NCI-H748 treated with DMSO at 0.1 percent for 48 hours (cell line): ENCODE results near the gene PDE6D.
"Not testable (repeated sequence)": the region's sequence is repeated elsewhere in the genome, so short reads cannot be mapped to it uniquely, and the experiment has no call there.

Experiments
- DNase-seq: peaks from one replicate; lab custom pipeline; 2025; lab: John Stamatoyannopoulos, UW

The PDE6D gene

DNA sequence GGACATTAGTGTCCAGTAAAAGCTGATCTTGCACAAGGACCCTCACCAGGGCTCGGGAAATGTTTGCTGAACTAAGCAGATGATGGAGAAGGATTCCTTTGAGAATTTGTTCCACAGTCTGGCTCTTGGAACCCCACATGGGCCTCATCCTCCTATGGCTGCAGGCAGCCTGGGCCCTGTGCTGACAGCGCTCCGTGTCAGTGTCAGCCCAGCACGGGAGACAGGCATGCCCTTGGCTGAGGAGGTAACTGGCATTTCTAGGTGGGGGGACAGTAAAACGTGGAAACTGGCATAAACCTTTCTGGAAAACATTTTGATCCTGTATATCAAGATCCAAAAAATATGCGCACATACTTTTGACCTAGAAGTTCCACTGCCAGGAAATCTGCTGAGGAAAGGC lies 62.3 kb downstream of the PDE6D start:
- no peak for DNase-seq

DNA sequence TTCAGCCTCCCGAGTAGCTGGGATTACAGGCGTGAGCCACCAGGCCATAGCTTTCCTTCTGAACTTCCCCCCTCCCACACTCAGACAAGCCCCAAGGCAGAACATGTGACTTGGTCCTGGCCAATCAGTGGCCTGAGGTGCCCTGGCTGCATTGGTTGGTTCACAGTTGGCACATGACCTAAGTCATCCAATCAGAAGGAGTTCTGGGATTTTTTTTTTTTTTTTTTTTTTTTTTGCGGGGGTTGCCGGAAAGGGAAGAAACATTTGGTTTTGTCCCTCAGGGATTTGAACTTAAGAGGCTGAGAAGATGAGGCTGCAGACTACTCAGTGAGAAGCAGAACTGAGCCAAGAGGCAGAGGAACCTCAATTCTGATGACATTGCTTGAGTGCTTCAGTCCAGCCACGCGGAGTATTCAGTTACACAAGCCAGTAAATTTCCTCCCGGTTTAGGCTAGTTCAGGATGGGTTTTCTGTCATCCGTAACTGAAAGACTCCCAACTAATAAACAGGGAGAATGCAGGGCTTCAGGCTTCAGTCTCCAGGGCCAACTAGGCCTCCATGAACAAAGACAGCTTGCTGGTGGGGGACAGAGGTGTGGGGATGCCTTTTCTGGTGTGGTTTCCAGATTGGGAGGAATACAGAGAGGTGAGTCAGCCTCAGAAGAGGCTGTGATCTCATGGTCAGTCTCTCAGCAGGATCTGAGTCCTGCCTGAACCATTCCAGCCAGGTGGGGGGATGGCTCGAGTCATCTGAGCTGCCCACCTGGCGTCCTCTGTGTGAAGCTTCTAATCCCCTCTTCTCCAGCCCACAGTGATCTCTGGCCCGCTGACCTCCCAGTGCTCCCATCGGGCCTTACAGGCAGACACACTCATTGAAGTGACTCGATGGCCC lies 63.6 kb downstream of the PDE6D start:
- no peak for DNase-seq

DNA sequence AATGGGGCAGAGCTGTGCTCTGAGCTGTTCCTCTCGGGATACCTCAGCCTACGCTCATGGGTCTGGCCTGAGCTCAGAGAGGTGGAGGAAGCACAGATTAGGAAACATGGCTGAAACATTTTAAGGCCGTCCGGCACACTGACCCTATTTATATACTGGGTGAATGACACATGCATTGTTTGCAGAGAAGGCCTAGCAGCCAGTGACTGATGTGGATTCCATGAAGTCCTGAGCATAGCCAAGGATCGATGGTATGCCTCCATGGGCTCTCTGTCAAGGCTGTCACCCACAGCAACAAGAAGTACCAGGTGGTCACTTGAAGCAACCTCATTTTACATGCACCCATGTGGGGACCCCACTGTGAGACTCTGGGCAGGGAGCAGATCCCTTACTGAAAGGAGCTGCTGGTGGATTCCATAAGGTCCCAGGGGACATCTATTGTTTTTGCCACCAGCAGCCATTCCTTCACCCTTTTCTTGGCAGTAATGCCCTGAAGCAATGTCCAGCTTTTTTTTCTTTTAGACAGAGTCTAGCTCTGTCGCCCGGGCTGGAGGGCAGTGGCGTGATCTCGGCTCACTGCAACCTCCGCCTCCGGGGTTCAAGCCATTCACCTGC lies 64.3 kb downstream of the PDE6D start:
- no peak for DNase-seq

DNA sequence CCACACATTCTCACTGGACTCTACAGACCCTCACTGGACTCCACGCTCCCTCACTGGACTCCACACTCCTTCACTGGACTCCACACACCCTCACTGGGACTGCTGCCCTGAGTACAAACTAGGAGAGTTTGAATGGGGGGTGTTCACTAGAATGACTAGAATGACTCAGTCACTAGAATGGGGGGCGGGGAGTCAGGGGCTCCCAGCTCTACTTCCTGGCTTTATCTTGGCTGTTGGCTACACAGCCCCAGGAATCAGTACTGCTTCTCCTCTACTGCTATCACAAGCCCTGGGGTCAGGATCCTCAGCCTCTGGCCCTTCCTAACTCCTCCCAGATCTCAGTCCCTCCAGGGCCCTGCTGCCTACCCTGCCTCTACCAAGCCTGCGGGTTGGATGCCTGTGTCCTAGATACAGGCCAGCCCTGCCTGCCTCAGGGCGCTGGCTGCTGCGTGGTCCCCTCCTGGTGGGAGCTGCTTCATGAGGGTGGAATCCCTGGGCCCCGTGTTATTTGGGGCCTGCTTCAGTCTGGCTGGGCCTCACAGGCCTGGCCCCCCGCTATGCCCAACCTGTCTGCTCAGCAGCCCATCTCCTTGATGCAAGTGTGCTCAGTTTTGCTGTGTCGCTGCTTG lies 65.0 kb downstream of the PDE6D start:
- DNase-seq, result no peak

DNA sequence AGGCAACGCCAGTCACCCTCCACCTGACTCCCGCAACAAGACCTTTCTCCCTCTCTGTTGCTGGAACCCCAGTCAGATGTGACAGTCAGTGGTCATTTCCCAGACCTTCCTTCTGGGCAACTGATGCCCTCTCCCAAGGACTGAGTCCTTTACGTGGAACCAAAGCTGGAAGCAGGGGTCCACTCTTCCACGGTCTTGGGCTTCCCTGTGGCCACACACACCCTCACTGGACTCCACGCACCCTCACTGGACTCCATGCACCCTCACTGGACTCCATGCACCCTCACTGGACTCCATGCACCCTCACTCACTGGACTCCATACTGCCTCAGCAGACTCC lies 65.6 kb downstream of the PDE6D start:
- no peak for DNase-seq

DNA sequence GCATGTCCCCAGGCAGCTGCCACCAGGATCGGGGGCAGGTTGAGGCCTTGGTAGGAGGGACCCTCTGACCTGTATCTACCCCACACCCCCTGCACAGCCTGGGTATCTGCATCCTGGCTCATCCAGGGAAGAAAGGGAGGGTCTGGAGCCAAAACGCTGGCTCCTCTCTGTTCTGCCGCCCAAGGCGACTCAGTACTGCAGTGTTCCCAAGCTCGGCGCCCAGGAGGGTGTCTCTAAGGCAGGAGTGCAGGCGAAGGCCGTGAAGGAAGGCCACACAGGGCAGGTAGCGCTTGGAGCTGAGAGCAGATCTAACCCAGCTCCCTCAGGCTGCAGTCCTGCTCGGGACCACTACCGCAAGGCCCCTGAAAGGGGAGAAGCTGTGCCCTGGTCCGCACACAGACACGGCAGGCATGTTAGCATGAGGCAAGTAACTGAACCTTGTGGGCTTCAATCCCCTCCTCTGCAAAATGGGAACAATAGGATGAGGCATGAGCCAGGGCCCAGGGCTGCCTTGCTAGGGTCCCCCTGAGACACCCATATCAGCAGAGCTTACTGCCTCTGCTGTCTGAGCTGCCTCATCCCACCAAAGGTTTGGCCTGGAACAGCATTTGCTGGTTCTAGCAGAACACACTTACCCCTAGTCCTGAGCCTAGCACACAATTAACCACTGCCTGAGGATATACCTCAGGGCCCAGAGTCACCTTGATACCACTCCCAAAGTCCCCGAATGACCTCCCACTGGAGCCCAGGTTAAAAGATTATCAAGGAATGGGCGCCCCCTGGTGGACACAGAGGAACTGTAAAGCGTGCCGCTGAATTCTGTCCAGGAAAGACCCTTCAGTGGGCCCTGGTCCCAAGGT lies 66.2 kb downstream of the PDE6D start:
- DNase-seq, result peak; percentile 68

DNA sequence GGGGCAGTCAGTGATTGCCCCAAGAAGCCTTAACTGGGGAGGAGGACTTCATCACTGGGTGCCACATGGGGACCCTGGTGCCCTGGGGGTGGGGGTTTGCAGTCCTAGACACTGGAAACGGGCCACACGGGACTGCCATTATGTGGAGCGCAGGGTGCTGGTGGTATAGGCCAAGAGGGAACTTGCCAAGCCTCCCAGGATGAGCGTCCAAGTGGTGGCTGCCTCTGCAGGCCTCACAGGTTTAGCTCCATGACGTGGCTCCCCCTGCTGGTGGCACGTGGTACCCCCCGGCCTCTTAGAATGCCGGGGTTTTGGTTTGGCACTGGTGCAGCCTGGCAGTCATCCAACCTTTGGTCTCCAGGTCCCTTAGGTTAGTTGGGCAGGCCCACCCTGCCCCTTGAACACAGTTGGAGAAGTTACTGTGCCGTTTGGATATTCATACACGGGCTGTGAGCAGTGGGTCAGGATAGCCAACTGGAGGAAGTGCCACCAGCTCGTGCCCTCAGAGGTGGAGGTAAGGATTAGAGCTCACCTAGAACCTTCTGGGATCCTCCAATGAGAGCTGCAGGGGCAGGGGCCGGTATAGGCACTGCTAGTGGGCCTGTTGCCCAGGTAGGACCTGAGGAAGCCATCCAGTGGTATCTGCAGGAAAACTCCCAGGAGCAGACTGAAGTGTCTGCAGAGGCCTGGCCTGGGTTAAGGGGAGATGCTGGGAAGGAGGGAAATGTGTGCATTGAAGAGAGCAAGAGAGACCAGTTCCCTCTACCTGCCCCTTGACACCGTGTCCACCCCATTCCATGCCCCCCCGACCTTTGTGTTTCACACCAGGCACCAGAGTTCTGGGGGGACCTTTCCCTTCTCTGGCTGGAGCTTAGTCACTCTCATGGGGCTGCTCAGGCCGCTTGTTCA lies 67.1 kb downstream of the PDE6D start:
- peak; percentile 48 for DNase-seq

DNA sequence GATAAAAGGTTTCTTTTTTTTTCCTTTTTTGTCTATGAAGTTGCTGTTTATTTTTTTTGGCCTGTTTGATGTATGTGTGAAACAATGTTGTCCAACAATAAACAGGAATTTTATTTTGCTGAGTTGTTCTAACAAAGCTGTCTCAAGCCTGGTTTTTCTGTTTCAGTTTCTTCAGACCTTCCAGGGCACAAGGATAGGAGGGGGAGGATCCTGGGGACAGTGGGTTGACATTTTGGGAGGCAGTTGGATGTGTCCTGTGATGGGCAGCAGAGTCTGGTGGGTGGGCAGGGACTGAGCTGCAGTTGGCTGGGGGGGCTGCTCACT lies 67.7 kb downstream of the PDE6D start:
- not testable (repeated sequence) for DNase-seq

DNA sequence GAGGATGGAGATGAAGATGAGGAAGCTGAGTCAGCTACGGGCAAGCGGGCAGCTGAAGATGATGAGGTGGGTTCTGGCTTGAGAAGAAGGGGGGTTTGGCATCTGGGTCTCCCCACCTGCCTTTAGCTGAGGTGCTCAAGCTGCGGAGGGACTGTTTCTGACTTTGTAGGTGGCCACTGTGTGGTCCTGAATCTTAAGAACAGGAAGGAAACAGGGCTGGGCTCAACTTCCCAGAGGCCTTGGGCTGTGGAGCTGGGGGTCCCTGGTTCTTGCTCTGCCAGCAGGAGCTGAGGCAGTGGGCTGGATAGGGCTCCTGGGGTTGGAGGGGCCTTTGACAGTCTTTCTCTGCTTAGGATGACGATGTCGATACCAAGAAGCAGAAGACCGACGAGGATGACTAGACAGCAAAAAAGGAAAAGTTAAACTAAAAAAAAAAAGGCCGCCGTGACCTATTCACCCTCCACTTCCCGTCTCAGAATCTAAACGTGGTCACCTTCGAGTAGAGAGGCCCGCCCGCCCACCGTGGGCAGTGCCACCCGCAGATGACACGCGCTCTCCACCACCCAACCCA lies 68.5 kb downstream of the PDE6D start:
- not testable (repeated sequence) for DNase-seq

DNA sequence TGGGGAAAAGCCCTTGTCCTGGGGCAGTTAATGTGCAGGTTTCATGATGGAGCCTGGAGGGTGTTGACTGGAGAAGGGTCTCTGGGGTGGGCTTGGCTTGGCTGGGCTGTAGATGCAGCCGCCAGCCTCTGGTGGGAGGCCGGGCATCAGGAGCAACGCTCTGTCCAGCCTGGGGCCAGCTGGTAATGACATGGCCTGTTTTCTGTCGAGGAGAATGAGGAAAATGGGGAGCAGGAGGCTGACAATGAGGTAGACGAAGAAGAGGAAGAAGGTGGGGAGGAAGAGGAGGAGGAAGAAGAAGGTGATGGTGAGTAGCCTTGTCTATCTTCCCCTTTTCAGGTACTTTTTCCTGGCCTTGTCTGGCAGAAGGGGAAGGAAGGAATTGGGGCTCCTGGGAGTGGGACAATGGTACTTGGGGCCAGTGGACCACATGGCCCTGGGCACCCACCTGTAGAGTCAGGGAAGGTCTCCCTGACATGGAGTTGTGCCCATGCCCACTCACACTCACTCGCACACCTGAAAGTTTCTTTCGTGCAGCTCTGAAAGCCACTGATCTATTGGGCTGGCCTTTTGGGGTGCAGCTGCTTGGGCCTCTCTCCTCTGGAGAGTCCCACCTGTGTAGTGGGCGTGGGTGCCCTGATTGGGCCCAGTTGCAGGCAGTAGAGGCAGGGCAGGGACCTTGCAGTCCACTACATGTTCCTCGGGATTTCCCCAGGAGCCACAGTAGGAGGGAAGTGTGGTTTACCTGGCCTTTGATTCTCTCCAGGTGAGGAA lies 69.2 kb downstream of the PDE6D start:
- DNase-seq, result no peak

DNA sequence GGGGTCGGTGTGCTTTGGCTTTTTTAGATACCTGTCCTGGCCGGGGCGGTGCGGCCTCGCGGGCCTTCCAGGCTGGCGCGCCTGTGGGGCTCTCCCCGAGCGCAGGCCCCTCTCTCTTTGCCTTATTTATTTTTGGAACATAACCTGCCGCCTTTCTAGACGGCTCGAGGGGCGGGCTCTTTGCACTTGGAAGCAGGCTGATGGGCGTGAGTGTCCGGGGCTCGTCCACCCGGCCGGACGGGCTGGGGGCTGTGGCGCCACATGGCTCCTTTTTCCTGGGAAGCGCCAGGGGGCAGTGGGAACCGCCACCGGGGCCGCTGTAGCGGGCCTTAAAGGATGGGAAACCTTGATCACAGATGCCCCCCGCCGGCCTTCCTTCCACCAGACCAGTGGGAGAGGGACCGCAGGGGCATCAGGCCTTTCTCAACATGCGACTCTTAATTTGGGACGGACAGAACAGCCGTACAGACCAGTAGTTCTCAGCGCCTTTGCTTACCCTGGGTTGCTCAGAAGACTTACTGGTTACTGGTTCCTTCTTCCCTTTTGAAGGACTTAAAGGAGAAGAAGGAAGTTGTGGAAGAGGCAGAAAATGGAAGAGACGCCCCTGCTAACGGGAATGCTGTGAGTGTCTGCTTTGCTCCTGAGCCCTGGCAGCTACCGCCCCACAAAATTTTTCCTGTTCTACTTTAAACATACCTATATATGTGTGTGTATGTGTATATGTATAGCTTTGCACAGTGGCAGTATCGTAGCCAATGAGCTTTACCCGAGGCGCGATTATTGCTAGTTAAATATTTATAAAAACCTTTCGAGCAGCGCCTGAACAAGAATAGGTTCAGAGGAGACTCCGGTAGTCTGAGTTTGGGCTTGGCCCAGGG lies 70.0 kb downstream of the PDE6D start:
- DNase-seq, result no peak

DNA sequence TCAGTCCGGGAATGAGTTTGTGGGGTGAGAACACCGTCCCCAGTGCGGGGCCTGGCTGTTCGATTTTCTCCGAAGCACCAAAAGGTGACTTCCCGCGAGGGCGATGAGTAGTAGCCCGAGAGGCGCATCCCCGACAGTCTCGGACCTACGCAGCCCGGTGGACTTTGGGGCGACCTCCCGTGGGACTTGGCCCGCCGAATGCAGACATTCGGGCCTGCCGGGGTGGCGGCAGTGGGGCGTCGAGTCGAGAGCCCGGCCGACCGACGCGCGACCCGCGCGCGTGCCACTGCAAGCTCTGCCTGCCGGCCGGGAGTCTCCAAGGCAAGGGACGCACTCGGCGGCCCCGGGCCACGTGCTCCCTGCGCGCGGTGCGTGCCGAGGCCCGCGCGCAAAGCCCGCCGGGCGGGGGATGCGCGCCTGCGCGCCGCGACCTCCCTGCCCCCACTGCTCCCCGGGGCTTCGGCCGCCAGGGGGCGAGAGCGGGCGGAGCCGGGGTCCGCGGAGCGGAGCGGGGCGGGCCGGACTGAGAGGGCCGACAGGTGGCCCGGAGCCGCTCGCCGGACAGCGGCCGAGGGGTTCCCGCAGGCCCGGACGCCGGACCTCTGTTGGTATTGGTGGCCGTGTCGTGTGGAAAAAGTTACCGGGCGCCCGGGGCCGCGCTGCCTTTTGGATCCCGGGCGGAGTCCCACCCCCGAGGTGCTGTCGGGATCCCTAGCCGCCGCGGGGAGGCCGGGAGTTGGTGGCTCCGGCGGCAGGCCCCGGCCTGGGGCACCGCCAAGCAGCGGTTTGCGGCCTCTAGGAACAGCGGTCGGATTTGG lies 70.9 kb downstream of the PDE6D start:
- peak; percentile 44 for DNase-seq

DNA sequence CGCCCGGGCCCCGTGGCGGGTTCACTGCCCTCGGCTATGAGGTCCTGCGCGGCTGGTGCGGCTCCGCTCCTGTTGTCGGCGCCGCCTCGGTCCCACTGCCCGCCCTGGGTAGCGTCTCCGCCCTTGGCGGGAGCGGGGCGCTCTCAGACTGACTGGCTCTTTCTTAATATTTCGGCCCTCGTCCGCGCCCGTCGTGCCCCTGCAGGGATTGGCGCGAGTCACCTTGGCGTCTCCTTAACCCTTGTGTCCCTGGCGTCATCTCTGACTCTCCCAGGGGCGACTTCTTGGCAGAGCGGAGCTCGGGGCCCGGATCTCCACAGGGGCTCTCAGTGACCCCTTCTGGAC lies 71.5 kb downstream of the PDE6D start:
- DNase-seq, result no peak

DNA sequence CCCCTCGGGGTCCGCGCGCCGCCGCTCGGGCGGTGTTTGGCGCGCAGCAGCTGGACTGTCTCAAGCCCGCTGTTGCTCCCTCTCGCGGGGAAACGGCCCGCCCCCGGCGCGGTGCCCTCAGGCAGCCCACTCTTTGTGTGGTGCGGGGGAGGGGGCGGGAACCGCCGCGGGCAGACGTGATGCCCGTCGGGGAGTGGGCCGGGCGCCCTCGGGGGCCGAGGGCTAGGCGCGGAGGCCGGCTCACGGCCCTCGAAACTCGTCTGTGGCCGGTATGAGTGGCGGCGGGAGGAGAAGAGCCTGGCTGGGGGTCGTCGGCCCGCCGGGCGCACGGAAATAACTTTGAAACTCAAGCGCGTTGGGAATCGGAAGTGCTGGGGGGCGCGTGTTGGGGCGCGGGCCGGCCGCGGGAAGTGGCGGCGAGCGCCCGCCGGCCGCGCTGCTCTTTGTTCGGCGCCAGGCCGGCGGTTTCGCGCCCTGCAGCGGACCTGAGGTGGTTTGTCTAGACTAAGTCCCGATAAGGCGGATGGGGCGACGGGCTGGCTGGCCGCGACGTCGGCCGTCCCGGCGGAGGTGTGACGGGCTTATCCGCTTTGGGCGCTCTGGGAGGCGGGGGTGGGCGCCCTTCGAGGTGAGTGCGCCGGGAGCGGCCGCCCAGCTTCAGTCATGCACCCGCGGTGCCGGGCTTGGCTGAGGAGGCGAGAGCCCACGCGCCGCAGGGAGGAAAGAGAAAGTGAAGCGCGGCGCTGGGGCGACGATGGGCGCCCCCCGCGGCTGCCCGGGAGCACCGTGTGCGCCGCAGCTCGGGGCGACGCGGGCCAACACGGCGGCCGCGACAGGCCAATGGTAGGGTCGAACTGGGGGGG lies 72.1 kb downstream of the PDE6D start:
- no peak for DNase-seq

DNA sequence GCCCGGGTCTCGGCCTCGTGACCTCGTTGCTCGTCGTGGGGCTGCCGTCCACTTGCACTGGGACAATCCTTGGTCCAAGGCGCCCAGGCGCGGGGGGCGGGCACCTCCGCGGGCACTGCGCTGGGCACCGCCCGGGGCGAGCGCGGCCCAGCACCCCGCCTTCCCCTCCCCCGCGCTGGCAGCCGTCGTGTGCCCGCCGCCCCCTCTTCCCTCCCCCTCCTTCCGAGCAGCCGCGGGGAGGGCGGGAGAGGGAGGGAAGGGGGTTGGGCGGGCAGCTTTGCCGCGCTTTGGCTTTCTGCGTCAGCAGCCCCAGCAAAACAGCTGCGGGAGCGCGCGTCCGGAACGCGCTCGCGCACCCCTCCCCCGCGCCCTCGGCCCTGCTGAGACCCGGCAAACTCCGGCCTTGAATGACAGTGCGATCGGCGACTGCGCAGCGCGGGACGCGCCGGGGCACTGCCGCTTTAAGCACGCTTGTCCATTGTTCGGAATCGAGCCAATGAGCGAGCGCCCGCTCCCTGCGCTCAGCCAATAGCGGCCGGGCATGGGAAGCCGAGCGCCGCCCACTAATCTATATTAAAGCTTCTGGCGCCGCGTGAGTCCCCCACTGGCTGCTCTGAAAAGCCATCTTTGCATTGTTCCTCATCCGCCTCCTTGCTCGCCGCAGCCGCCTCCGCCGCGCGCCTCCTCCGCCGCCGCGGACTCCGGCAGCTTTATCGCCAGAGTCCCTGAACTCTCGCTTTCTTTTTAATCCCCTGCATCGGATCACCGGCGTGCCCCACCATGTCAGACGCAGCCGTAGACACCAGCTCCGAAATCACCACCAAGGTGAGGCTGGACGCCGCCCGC lies 72.9 kb downstream of the PDE6D start, which contains the start of gene PTMA:
TSS of gene PTMA (plus strand) at position 599 of the 846 bp plus-strand sequence. CDS start at position 781, 182 bp downstream.
- DNase-seq, result peak; percentile 95

DNA sequence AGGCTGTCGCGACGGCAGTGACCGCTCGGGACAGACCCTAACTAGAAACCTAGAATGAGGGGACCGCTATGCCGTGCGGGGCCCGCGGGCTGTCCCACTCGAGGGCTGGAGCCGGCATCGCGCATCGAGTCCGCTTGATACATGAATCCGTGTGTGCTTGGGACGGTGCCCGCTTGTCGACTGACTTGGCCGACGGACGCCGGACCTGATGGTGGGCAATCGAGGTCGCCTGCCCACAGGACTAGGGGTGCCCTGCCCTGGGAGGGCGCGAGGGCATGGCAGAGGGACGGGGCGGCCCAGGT lies 73.5 kb downstream of the PDE6D start:
- no peak for DNase-seq
